AG10803 (cell line): ENCODE results near the gene PSMB8.
"Not testable (repeated sequence)": the region's sequence is repeated elsewhere in the genome, so short reads cannot be mapped to it uniquely, and the experiment has no call there.

Source experiments
- DNase-seq: peaks from one replicate; pipeline ENCODE4 v3.0.0; 2010; ENCODE audit warnings: low read depth
- H3K4me3 ChIP-seq: 2 replicates; pipeline ENCODE4 v1.5.1; 2011; ENCODE audit warnings: mild to moderate bottlenecking, low read length, control low read depth
- CTCF ChIP-seq: conservative IDR thresholded peaks from 2 replicates; pipeline ENCODE4 v1.5.1; 2011; ENCODE audit warnings: mild to moderate bottlenecking, low read length, control low read depth, inconsistent platforms

Gene PSMB8

GRCh38 chr6:32815115-32815514 lies 28.7 kb downstream of the PSMB8 start:
- peak; percentile 37 for DNase-seq
- no peak overlapping the region for H3K4me3 ChIP-seq
- TF ChIP-seq CTCF = no peak

GRCh38 chr6:32814145-32814544 lies 29.7 kb downstream of the PSMB8 start:
- H3K4me3 ChIP-seq = no peak overlapping the region
- no peak for TF ChIP-seq CTCF
- no peak for DNase-seq

GRCh38 chr6:32809171-32809570 lies 34.7 kb downstream of the PSMB8 start:
- H3K4me3 ChIP-seq = no peak overlapping the region
- TF ChIP-seq CTCF = no peak
- no peak for DNase-seq

- no peak overlapping the region for H3K4me3 ChIP-seq
- DNase-seq = no peak
- no peak for TF ChIP-seq CTCF
Measured at GRCh38 chr6:32807020-32807580, 36.7 kb downstream of the PSMB8 start.

- H3K4me3 ChIP-seq, DNase-seq: not testable (repeated sequence)
Measured at GRCh38 chr6:32805404-32805803, 38.4 kb downstream of the PSMB8 start.

GRCh38 chr6:32803416-32803815 lies 40.4 kb downstream of the PSMB8 start:
- DNase-seq = no peak
- no peak overlapping the region for H3K4me3 ChIP-seq
- no peak for TF ChIP-seq CTCF

- DNase-seq = no peak
- TF ChIP-seq CTCF = no peak
- H3K4me3 ChIP-seq = no peak overlapping the region
Measured at GRCh38 chr6:32799740-32800139, 44.1 kb downstream of the PSMB8 start.

GRCh38 chr6:32799168-32799567 lies 44.7 kb downstream of the PSMB8 start:
- no peak for DNase-seq
- H3K4me3 ChIP-seq = no peak overlapping the region
- TF ChIP-seq CTCF = no peak
